Endothelial cell of umbilical vein (primary cell): ENCODE measurements around the gene C15orf39. TPM values are rescaled to one million over a fixed set of nuclear protein-coding genes. Genes with fewer than 3 reads are reported as not detected.

Experiments
- BruUV-seq: library from RNA; stranded (reverse); fragments of 400-500 nt; replicated peaks from 2 replicates; lab custom pipeline; 2021; lab: Mats Ljungman, UMichigan
- CTCF ChIA-PET: fragments of 300-600, 350-600 bp; sonication (Branson Sonifier 250); formaldehyde crosslinking; loops from one replicate; lab custom pipeline; 2021; ENCODE audit warnings: antibody characterized with exemption, inconsistent platforms; lab: Charles Lee
- POLR2A ChIA-PET: fragments of 300-600, 350-600 bp; sonication (Branson Sonifier 250); formaldehyde crosslinking; loops from one replicate; lab custom pipeline; 2021; ENCODE audit warnings: antibody characterized with exemption, inconsistent platforms; lab: Charles Lee
- DNase-seq: peaks from one replicate; pipeline ENCODE4 v3.0.0-alpha.2; 2011; ENCODE audit warnings: low read depth, low spot score
- FAIRE-seq: peaks from 2 replicates; lab custom pipeline; 2011; peaks lifted over from hg19 to GRCh38; lab: Jason Lieb, UNC
- H2AFZ ChIP-seq: 2 replicates; pipeline ENCODE4 v1.6.0; 2012; ENCODE audit warnings: low read depth, low read length, control low read depth, inconsistent platforms
- H3K27ac ChIP-seq: 2 replicates; pipeline ENCODE4 v1.5.1; 2011; ENCODE audit warnings: low read depth, mild to moderate bottlenecking, control low read depth, low read length, moderate library complexity; ENCODE audit not compliant: insufficient read depth
- H3K27me3 ChIP-seq, 2 experiments: 2 replicates each; pipeline versions ENCODE4 v1.6.0 to v1.6.1; 2011; ENCODE audit warnings: low read length in 2 of 2, mixed read lengths in 1 of 2; ENCODE audit not compliant: control insufficient read depth in 2 of 2, insufficient read depth in 2 of 2
- H3K36me3 ChIP-seq, 2 experiments: 2 replicates in 1 of 2; 3 replicates in 1 of 2; pipeline ENCODE4 v1.5.1; 2011; ENCODE audit warnings: low read length in 2 of 2, mild to moderate bottlenecking in 1 of 2, moderate library complexity in 1 of 2; ENCODE audit not compliant: control insufficient read depth in 2 of 2, insufficient read depth in 2 of 2; ENCODE audit errors: extremely low read depth in 1 of 2
- H3K4me1 ChIP-seq: 3 replicates; pipeline ENCODE4 v1.5.1; 2011; ENCODE audit warnings: mild to moderate bottlenecking, low read length; ENCODE audit not compliant: control insufficient read depth, insufficient read depth; ENCODE audit errors: extremely low read depth
- H3K4me2 ChIP-seq: 2 replicates; pipeline ENCODE4 v1.6.1; 2011; ENCODE audit warnings: low read length, control low read depth, mixed read lengths; ENCODE audit not compliant: insufficient read depth
- H3K4me3 ChIP-seq, 3 experiments: fragments of 200-600 bp in 1 of 3; sonication (generic), shearing (Covaris generic) in 1 of 3; replicated peaks in 1 of 3; 2 replicates each; pipeline ENCODE4 v1.5.1; 2011 to 2016; ENCODE audit warnings: control low read depth in 3 of 3, low read length in 3 of 3, mild to moderate bottlenecking in 2 of 3, inconsistent platforms in 1 of 3, low read depth in 1 of 3, moderate library complexity in 1 of 3; ENCODE audit not compliant: insufficient read depth in 1 of 3
- H3K79me2 ChIP-seq: 2 replicates; pipeline ENCODE4 v1.6.0; 2012; ENCODE audit warnings: low read length, inconsistent platforms; ENCODE audit not compliant: control insufficient read depth, insufficient read depth
- H3K9ac ChIP-seq: replicated peaks from 2 replicates; pipeline ENCODE3; 2011; ENCODE audit warnings: low read length, control low read depth; ENCODE audit not compliant: insufficient read depth; ENCODE audit errors: extremely low read depth
- H3K9me1 ChIP-seq: replicated peaks from 3 replicates; pipeline ENCODE4 v1.6.0; 2011; ENCODE audit warnings: mild to moderate bottlenecking, low read length; ENCODE audit not compliant: control insufficient read depth, insufficient read depth; ENCODE audit errors: extremely low read depth
- H3K9me3 ChIP-seq: replicated peaks from 2 replicates; pipeline ENCODE4 v1.5.1; 2012; ENCODE audit warnings: low read length, inconsistent platforms; ENCODE audit not compliant: control insufficient read depth, insufficient read depth
- H4K20me1 ChIP-seq: replicated peaks from 2 replicates; pipeline ENCODE3; 2011; ENCODE audit warnings: mild to moderate bottlenecking, low read length; ENCODE audit not compliant: control insufficient read depth, insufficient read depth; ENCODE audit errors: extremely low read depth
- EZH2 ChIP-seq: IDR thresholded peaks from 2 replicates; pipeline ENCODE4 v1.6.1; 2012; ENCODE audit warnings: borderline replicate concordance, low read depth, mild to moderate bottlenecking, moderate library complexity, low read length, inconsistent platforms; ENCODE audit not compliant: severe bottlenecking
- GATA2 ChIP-seq: IDR thresholded peaks from 2 replicates; pipeline ENCODE4 v1.7.0; 2011; ENCODE audit warnings: low read depth, mild to moderate bottlenecking, moderate library complexity, mixed read lengths, low read length; ENCODE audit not compliant: insufficient read length, insufficient read depth
- JUN ChIP-seq: IDR thresholded peaks from 2 replicates; pipeline ENCODE4 v1.6.1; 2011; ENCODE audit warnings: borderline replicate concordance, low read depth; ENCODE audit not compliant: insufficient read length, insufficient read depth
- MYC ChIP-seq: IDR thresholded peaks from one replicate; pipeline ENCODE4 v1.6.1; 2011; ENCODE audit warnings: mild to moderate bottlenecking, low read depth, low read length
- POLR2A ChIP-seq: IDR thresholded peaks from 2 replicates; pipeline ENCODE4 v1.6.1; 2012; ENCODE audit warnings: low read depth, mild to moderate bottlenecking, control low read depth, low read length
- POLR2AphosphoS5 ChIP-seq: IDR thresholded peaks from 2 replicates; pipeline ENCODE4 v1.6.1; 2012; ENCODE audit warnings: low read depth, mild to moderate bottlenecking, control low read depth, low read length, moderate library complexity; ENCODE audit not compliant: insufficient read depth
- dilution Hi-C: fragments of 300-500 bp; cut with MboI; formaldehyde crosslinking; loops from one replicate; pipeline ENCODE4 v1.15.0; 2019; ENCODE audit warnings: low sequenced_read_pairs; ENCODE audit not compliant: extremely low pct_ligation_motif_present
- intact Hi-C: fragments of 100-400 bp; cut with micrococcal nuclease; formaldehyde crosslinking; loops from one replicate; pipeline ENCODE4 v1.10.0; 2022
- polyA plus RNA-seq, 4 experiments: library from polyadenylated mRNA; depleted of rRNA in 3 of 4; stranded (reverse) in 3 of 4; unstranded in 1 of 4; fragments of >200 nt; gene quantifications; 2 replicates each; pipeline versions ENCODE4 v1.2.1 to v1.2.3, GENCODE V29; 2011 to 2012; ENCODE audit warnings: missing spikeins in 1 of 4
- total RNA-seq: library from RNA; stranded (reverse); gene quantifications from 2 replicates; pipeline ENCODE4 v1.2.3, GENCODE V29; 2021
- TF ChIP-seq, protein P1 (sequence below), 2 donors: IDR thresholded peaks; 1 replicate in 1 of 2; 2 replicates in 1 of 2; pipeline ENCODE4 v1.5.1; 2011; ENCODE audit warnings: low read length in 2 of 2, mild to moderate bottlenecking in 2 of 2, moderate library complexity in 2 of 2, control low read depth in 1 of 2, inconsistent platforms in 1 of 2, low read depth in 1 of 2; ENCODE audit not compliant: insufficient read depth in 1 of 2; ENCODE audit errors: extremely low read depth in 1 of 2
- TF ChIP-seq, protein P2 (sequence below): IDR thresholded peaks from 2 replicates; pipeline ENCODE4 v1.6.1; 2011; ENCODE audit not compliant: insufficient read depth, insufficient read length

C15orf39 gene
- total and polyA plus RNA-seq, 2 donors (not counting 3 experiments of a cell fraction or from before 2014, with no cell fraction given) = 14.8 to 36.1 TPM

DNA sequence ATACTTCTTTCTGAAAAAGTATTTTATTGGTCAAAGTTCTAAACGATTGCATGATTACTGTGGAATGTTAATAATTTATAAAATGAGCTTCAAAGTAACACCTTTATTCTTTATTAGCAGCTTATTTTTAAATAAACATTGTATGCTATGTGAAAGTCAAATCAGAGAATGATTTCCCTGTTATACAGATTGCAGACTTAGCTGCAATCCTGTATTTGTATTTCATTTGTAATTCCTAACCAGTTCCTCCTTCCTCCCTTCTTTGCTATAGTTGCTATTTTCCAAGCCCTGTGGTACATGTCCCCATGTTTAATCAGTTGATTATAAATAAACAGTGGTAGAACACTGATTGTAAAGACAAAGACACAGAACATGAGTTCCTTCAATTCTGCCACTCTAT lies 42.4 kb upstream of the C15orf39 start:
- Histone ChIP-seq H2AFZ (no peak overlapping the region), H3K27ac (no peak overlapping the region), H3K36me3 (no peaks in the 10 kb centered on the region), H3K4me2 (no peak overlapping the region), H3K4me3 (no peak overlapping the region), H3K9ac (no peak overlapping the region), H3K79me2 (no peaks in the 10 kb centered on the region), H4K20me1 (no peaks in the 10 kb centered on the region), H3K4me1 (no peaks in the 10 kb centered on the region), H3K9me1 (no peaks in the 10 kb centered on the region), H3K9me3 (no peaks in the 10 kb centered on the region), H3K27me3 (no peaks in the 10 kb centered on the region)
- no TSS peak for BruUV-seq
- ChIA-PET POLR2A (no interaction called here), CTCF (no interaction called here)
- intact Hi-C loops (no loop called here), dilution Hi-C loops (no loop called here)
- FAIRE-seq (no peak), DNase-seq (no peak)
- TF ChIP-seq, protein P1, sequence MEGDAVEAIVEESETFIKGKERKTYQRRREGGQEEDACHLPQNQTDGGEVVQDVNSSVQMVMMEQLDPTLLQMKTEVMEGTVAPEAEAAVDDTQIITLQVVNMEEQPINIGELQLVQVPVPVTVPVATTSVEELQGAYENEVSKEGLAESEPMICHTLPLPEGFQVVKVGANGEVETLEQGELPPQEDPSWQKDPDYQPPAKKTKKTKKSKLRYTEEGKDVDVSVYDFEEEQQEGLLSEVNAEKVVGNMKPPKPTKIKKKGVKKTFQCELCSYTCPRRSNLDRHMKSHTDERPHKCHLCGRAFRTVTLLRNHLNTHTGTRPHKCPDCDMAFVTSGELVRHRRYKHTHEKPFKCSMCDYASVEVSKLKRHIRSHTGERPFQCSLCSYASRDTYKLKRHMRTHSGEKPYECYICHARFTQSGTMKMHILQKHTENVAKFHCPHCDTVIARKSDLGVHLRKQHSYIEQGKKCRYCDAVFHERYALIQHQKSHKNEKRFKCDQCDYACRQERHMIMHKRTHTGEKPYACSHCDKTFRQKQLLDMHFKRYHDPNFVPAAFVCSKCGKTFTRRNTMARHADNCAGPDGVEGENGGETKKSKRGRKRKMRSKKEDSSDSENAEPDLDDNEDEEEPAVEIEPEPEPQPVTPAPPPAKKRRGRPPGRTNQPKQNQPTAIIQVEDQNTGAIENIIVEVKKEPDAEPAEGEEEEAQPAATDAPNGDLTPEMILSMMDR (IDR thresholded peaks at IDR 0.05; ENCODE audit: extremely low read depth in 1 of 2, insufficient read depth in 1 of 2, low read depth in 1 of 2, low read length in 2 of 2) = no peak
- no peak for TF ChIP-seq POLR2AphosphoS5
- TF ChIP-seq EZH2 = no peak
- no peak for TF ChIP-seq MYC
- TF ChIP-seq GATA2 = no peak
- TF ChIP-seq, protein P2, sequence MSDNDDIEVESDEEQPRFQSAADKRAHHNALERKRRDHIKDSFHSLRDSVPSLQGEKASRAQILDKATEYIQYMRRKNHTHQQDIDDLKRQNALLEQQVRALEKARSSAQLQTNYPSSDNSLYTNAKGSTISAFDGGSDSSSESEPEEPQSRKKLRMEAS = no peak
- no peak for TF ChIP-seq JUN
- TF ChIP-seq POLR2A = no peak
